Spinal cord (tissue), 10 donors: ENCODE results near the gene IL3RA. TPM values are rescaled to one million over a fixed set of nuclear protein-coding genes. Genes with fewer than 3 reads are reported as not detected.

Source experiments
- DNase-seq, 6 donors: peaks; one replicate each; pipeline versions ENCODE4 v3.0.0 to v3.0.0-alpha.2; 2013 to 2015; ENCODE audit warnings: low spot score in 6 of 6, low read depth in 4 of 6
- H3K27ac ChIP-seq: one replicate; pipeline ENCODE4 v1.5.1; 2013; ENCODE audit warnings: low read depth, low read length, control low read depth
- H3K27me3 ChIP-seq: one replicate; pipeline ENCODE4 v1.6.1; 2013; ENCODE audit warnings: low read length; ENCODE audit not compliant: control insufficient read depth, insufficient read depth
- H3K36me3 ChIP-seq: one replicate; pipeline ENCODE4 v1.6.1; 2013; ENCODE audit warnings: low read length; ENCODE audit not compliant: control insufficient read depth, insufficient read depth
- H3K4me1 ChIP-seq: one replicate; pipeline ENCODE4 v1.6.1; 2013; ENCODE audit warnings: low read length; ENCODE audit not compliant: control insufficient read depth, insufficient read depth
- H3K4me3 ChIP-seq: one replicate; pipeline ENCODE4 v1.5.1; 2013; ENCODE audit warnings: low read depth, low read length, control low read depth
- H3K9me3 ChIP-seq: one replicate; pipeline ENCODE4 v1.6.1; 2013; ENCODE audit warnings: low read length; ENCODE audit not compliant: control insufficient read depth, insufficient read depth
- whole genome bisulfite sequencing: methylation state at CpG from one replicate; pipeline ENCODE4 v1.1.5; 2013; ENCODE audit warnings: missing lambda C conversion rate; ENCODE audit not compliant: insufficient coverage; 5-methylcytosine and 5-hydroxymethylcytosine counted together
- polyA plus RNA-seq, 2 donors: library from polyadenylated mRNA; unstranded; fragments of 120-200 nt; gene quantifications; one replicate each; pipeline ENCODE4 v1.2.1, GENCODE V29; 2013; ENCODE audit not compliant: insufficient read length in 2 of 2
- total RNA-seq, 2 donors: library from RNA; depleted of rRNA in 1 of 2; stranded (reverse); fragments of 120-200 nt in 1 of 2; fragments of >200 nt in 1 of 2; gene quantifications; one replicate each; pipeline versions ENCODE4 v1.2.3 to v1.2.4, GENCODE V29; 2013 to 2014
- donor health status: healthy.

The IL3RA gene
- total and polyA plus RNA-seq, 4 donors, result 3.8 to 30.0 (median 12.5) TPM

DNA sequence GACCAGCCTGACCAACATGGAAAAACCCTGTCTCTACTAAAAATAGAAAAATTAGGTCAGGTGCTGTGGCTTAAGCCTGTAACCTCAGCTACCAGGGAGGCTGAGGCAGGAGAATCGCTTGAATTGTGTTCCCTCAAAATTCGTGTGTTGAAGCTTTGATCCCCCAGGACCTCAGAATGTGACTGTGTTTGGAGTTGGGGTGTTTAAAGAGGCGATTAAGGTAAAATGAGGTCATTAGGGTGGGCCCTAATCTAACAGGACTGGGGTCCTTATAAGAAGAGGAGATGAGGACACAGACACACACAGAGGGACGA lies 31.8 kb downstream of the IL3RA start:
- no peak for DNase-seq
- no peaks in the 10 kb centered on the region for H3K9me3 ChIP-seq
- no peak overlapping the region for H3K27ac ChIP-seq
- WGBS, result 100% methylated on average over 3 of the region's 4 CpGs
- no peak overlapping the region for H3K4me3 ChIP-seq
- peaks cover 18% of the 10 kb centered on the region for H3K36me3 ChIP-seq
- no peaks in the 10 kb centered on the region for H3K27me3 ChIP-seq
- no peaks in the 10 kb centered on the region for H3K4me1 ChIP-seq

DNA sequence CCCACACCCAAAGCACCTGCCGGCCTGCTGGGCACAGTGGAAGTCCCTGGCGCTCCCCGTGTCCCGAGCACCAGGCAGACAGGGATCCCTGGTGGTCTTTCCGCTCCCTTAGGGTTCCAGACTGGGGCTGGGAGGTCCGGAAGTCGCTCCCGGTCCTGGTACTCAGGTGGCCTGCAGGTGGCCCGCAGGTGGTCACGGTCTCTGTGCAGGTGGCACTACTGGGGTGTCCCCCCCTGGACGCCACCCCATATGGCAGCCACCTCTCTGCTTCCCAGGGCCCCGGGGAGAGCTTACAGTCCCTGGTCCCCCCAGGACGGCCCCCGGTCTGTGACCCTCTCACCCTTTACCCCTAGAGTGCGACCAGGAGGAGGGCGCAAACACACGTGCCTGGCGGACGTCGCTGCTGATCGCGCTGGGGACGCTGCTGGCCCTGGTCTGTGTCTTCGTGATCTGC lies 41.7 kb downstream of the IL3RA start:
- Histone ChIP-seq H3K4me1 (no peaks in the 10 kb centered on the region), H3K27ac (no peak overlapping the region)

DNA sequence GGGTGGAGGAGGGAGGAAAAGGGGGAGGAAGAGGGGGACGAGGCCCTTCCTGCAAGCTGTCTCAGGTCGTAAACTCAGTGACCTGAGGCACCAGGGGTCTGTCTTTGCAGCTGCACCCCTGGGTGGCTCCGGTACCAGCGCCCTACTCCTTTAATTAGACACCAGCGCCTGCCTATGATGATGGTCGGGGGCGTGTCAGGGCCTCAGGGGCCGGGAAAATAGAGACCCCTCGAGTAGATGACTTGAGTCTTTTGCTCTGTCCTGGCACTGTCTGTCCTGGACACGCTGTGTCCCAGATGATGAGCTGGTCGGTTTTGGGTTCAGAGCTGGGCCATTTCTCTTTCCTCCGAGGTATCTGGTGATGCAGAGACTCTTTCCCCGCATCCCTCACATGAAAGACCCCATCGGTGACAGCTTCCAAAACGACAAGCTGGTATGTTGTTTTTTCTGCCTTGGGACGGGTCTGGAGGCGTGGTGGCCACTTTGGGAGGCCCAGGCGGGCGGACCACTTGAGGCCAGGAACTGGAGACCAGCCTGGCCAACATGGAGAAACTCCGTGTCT lies 44.2 kb downstream of the IL3RA start:
- Histone ChIP-seq H3K27ac (no peak overlapping the region), H3K9me3 (no peaks in the 10 kb centered on the region), H3K27me3 (no peaks in the 10 kb centered on the region), H3K4me3 (no peak overlapping the region), H3K4me1 (no peaks in the 10 kb centered on the region), H3K36me3 (peaks cover 62% of the 10 kb centered on the region)
- 74% methylated on average over 19 of the region's 20 CpGs for WGBS
- DNase-seq, result no peak

More for the DNA sequence above, 41.7 kb downstream of the IL3RA start:
- Histone ChIP-seq H3K4me3 (no peak overlapping the region), H3K36me3 (peaks cover 38% of the 10 kb centered on the region), H3K27me3 (no peaks in the 10 kb centered on the region), H3K9me3 (no peaks in the 10 kb centered on the region)
- WGBS, result 92% methylated on average over 23 of the region's 24 CpGs
- no peak for DNase-seq

DNA sequence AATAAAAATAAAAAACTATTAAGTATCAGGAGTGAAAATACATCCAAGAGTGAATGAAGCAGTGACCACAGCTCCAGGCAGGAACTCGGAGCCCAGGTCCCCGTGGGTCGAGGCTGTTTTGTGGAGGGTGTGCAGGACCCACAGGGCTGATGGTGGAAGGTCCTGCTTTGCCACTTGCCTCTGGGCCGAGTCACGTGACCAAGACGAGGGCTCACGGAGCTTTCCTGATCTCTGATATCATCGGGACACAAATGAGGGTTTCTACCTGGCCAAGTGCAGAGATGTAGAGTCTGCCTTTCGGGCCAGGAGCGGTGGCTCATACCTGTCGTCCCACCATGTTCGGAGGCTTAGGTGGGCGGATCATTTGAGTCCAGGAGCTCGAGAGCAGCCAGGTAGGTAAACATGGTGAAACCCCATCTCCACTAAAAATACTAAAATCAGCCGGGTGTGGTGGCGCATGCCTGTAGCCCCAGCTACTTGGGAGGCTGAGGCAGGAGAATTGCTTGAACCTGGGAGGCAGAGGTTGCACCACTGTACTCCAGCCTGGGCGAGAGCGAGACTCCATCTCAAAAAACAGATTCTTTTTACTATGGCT lies 48.2 kb downstream of the IL3RA start:
- H3K27ac ChIP-seq, result no peak overlapping the region
- H3K36me3 ChIP-seq, result peaks cover 83% of the 10 kb centered on the region
- no peak for DNase-seq
- no peaks in the 10 kb centered on the region for H3K27me3 ChIP-seq
- no peaks in the 10 kb centered on the region for H3K4me1 ChIP-seq
- WGBS, result 97% methylated on average over 13 of the region's 18 CpGs
- no peaks in the 10 kb centered on the region for H3K9me3 ChIP-seq
- H3K4me3 ChIP-seq, result no peak overlapping the region

DNA sequence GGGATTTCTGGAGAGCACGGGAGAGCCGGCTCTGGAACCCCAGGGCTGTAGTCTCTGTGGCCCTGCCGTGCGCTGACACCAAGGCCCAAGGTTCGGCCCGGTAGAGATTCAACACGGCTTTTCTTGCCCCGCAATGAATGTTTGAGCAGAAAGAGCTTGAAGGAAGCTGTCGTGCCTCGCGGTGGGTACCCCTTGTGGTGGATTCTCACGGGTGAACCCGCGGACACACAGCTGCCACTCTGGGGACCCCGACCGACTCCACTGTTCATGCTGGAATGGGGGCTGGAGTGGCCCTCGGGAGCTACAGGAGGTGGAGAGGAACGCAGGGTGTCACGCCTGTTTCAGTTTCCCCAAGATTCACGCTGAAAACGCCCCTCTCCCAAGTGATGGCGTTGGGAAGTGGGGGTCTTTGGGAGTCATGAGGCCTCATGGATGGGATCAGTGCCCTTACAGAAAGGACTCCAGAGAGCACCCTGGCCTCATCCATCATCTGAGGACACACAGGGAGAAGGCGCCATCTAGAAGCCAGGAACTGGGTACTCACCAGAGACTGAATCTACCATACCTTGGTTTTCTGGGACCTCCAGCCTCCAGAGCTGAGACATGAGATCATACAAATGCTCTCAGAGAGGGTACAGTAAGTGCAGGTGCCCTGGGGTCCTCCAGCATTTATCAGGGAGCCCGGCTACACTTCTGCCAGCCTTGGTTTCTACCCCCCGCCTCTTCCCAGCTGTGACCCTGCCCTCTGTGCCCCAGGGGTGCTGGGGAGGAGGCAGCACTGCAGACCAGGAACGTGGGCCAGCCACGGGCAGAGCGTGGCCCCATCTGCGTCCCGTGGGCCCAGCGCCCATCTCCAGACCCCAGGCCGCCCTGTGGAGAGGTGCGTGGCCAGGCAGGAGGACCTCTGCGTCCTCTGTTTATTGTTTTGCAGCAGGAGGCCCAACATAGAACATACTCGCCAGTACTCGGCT lies 49.0 kb downstream of the IL3RA start:
- Histone ChIP-seq H3K27me3 (no peaks in the 10 kb centered on the region), H3K27ac (no peak overlapping the region), H3K4me1 (peaks cover 6% of the 10 kb centered on the region), H3K4me3 (no peak overlapping the region), H3K9me3 (no peaks in the 10 kb centered on the region), H3K36me3 (peaks cover 91% of the 10 kb centered on the region)
- DNase-seq, result no peak
- 96% methylated on average over 29 of the region's 36 CpGs for WGBS

DNA sequence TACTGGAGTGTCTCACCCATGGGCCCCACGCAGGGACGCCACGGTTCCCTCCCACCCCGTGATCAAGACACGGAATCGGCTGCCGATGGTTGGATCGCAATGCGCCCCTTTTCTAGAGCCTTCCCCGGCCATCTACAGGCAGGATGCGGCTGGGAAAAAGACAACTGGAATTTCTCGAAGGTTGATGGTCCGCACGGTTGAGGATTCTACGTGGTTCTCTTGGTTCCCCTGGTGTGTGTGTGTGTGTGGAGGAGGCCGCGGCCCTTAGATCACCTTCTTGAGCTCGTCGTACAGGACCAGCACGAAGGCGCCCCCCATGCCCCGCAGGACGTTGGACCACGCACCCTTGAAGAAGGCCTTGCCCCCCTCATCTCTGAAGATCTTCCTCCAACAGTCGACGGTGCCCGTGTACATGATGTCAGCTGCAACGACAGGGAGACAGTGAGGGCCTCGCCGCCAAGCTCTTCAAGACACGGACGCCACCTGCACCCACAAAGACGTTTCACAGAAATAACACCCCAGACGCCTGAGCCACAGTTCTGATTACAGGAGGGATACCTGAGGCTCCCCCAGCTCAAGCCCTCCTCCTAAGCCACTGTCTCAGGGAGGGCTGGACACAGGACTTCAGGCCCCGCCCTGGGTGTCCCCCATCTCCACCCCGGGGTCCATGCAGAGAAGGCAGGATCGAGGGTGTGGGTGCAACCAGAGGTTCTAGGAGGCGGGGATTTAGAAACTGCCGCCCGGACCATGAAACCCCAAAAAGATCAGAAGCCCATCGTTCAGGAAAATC lies 49.9 kb downstream of the IL3RA start:
- Histone ChIP-seq H3K9me3 (no peaks in the 10 kb centered on the region), H3K4me1 (peaks cover 15% of the 10 kb centered on the region), H3K27me3 (no peaks in the 10 kb centered on the region), H3K27ac (no peak overlapping the region), H3K4me3 (no peak overlapping the region), H3K36me3 (peaks cover 94% of the 10 kb centered on the region)
- DNase-seq, result no peak
- WGBS, result 97% methylated on average over 40 of the region's 41 CpGs

DNA sequence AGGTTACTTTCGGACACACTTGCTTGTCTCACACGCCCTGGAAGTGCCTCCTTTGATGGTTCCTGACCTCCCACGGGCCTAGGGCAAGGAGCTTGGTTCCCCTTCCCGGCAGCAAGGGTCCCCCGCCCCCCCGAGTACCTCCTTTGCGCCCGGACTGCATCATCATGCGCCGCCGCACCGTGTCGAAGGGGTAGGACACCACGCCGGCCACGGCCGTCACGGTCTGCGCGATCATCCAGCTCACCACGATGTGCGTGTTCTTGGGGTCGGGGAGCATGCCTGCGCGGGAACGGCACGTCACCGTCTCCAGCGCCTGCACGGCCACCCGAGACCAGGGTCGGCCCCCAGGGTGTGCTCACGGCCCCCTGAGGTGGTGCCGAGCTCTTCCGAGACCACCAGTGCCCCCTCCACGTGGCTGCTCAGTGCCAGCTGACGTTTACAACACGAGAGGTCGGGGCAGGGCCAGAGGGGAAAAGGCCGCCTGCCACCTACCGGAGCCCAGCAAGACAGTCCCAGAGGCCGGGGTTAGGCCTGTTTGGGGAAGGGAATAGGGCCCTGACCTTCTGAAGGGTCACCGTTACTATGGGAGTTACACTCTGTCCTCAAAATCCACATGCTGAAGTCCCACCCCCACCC lies 50.7 kb downstream of the IL3RA start:
- Histone ChIP-seq H3K27me3 (no peaks in the 10 kb centered on the region), H3K9me3 (no peaks in the 10 kb centered on the region), H3K4me3 (no peak overlapping the region), H3K36me3 (peaks cover 89% of the 10 kb centered on the region), H3K4me1 (peaks cover 15% of the 10 kb centered on the region), H3K27ac (no peak overlapping the region)
- WGBS, result 95% methylated on average over 40 of the region's 43 CpGs
- DNase-seq, result no peak

DNA sequence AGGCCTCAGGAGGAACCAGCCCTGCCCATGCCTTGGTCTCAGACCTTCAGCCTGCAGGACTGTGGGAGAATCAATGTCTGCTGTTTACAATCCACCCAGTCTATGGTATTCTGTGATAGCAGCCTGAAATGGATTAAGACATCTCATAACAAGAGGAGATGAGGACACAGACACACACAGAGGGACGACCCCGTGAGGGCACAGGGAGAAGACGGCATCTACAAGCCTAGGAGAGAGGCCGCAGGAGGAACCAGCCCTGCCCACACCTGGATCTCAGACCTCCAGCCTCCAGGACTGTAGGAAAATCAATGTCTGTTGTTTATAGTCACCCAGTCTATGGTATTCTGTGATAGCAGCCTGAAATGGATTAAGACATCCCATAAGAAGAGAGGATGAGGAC lies 52.1 kb downstream of the IL3RA start:
- 90% methylated on average over 2 of the region's 4 CpGs for WGBS
- no peaks in the 10 kb centered on the region for H3K27me3 ChIP-seq
- no peaks in the 10 kb centered on the region for H3K9me3 ChIP-seq
- peaks cover 21% of the 10 kb centered on the region for H3K4me1 ChIP-seq
- no peak overlapping the region for H3K4me3 ChIP-seq
- no peak overlapping the region for H3K27ac ChIP-seq
- DNase-seq, result no peak
- H3K36me3 ChIP-seq, result peaks cover 75% of the 10 kb centered on the region
